ENCODE results near the gene ANKRD44.
A peak's percentile ranks its signal among the peaks of the same experiment; 100 is the strongest.

The ANKRD44 gene

GRCh38 chr2:197137826-197138477 is 172.6 kb downstream of the ANKRD44 start:
- no peak for DNase-seq (ENCODE audit: extremely low spot score)
- ChIA-PET POLR2A (no interaction called here), CTCF (interaction anchor here (0.8 to 1.8 kb wide), 10 partner anchors 7 to 56 kb away, joined by 3 to 13 read pairs (median 4); no protein-coding TSS in a partner anchor)
- TF ChIP-seq CTCF (IDR thresholded peaks at IDR 0.05; ENCODE audit: control extremely low read depth, extremely low read depth, low read depth, missing control alignments): no peak

DNA sequence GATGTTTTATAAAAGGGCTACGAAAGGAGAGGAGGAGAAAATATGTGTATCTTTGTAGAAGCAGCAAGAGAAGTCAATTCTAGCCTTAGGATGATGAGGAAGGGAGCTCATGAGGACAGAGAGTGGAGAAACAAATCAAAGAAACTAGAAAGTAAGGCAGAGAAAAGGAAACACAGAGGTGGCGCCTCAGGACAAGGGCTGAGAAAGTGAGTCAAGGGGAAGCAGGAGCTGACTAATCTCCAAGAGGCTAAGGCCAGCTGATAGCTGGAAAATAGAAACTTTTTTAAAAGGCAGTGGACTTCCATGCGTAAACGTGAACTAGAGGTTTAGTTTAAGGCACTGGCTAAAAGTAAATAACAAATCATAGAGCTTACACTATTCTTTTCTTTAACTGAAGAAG is 173.3 kb downstream of the ANKRD44 start:
- ChIA-PET CTCF (interaction anchor here (0.7 to 1.8 kb wide), 14 partner anchors 8 to 55 kb away, joined by 3 to 13 read pairs (median 3); no protein-coding TSS in a partner anchor), POLR2A (no interaction called here)
- TF ChIP-seq CTCF (IDR thresholded peaks at IDR 0.05; ENCODE audit: control extremely low read depth, extremely low read depth, low read depth, missing control alignments): no peak
- no peak for DNase-seq (ENCODE audit: extremely low spot score)

DNA sequence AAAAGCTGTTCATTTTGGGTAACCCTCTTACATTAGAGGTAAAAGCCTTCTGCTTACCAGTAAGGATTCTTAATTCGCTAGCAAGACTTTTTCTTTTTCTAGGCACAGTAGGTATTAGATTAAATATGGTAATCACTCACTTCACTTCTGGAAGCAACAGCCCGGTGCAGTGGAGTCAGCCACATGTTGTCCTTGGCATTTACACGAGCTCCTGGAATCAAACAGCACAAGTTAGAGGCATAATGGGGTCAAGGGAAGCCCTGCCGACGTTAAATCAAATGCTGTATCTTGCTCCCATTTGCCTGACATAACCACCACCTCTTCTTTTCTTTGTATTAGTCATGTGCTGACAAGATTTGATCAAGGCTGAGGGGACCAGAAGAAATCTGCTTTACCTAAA is 174.1 kb downstream of the ANKRD44 start:
- DNase-seq (ENCODE audit: extremely low spot score): no peak
- ChIA-PET CTCF (interaction anchor here (0.8 to 1.8 kb wide), 10 partner anchors 9 to 82 kb away, joined by 3 to 13 read pairs (median 4); no protein-coding TSS in a partner anchor), POLR2A (no interaction called here)
- TF ChIP-seq CTCF (IDR thresholded peaks at IDR 0.05; ENCODE audit: control extremely low read depth, extremely low read depth, low read depth, missing control alignments): no peak

GRCh38 chr2:197135806-197136205 is 174.8 kb downstream of the ANKRD44 start:
- no peak for TF ChIP-seq CTCF (IDR thresholded peaks at IDR 0.05; ENCODE audit: control extremely low read depth, extremely low read depth, low read depth, missing control alignments)
- ChIA-PET POLR2A (no interaction called here), CTCF (interaction anchor here (1.0 to 2.6 kb wide), 9 partner anchors 9 to 263 kb away, joined by 3 to 20 read pairs (median 4); no protein-coding TSS in a partner anchor)
- DNase-seq (ENCODE audit: extremely low spot score): no peak

GRCh38 chr2:197134206-197134605 is 176.4 kb downstream of the ANKRD44 start:
- POLR2A ChIA-PET: no interaction called here
- DNase-seq (ENCODE audit: extremely low spot score): no peak
- no peak for TF ChIP-seq CTCF (IDR thresholded peaks at IDR 0.05; ENCODE audit: control extremely low read depth, extremely low read depth, low read depth, missing control alignments)
- CTCF ChIA-PET: interaction anchor here (0.9 to 2.6 kb wide), 5 partner anchors 10 to 35 kb away, joined by 3 to 20 read pairs (median 12); no protein-coding TSS in a partner anchor

DNA sequence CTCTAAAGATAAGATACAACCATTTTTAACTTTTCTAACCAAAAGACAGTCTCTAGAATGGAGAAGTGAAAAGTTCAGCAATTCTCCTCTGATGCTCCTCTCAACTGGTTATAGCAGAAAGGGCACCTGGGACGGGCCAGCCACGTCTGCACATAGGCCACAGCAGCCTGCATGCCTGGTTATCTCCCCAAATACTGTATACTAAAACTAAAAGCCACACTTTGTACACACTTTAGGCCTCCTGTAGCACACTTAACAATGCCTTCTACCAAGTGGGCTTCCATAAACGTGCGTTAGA is 179.1 kb downstream of the ANKRD44 start:
- POLR2A ChIA-PET: interaction anchor here (0.6 to 0.7 kb wide), 3 partner anchors 18 to 321 kb away, joined by 3 to 4 read pairs (median 3); no protein-coding TSS in a partner anchor
- peak; percentile 67 for DNase-seq (ENCODE audit: extremely low spot score)
- TF ChIP-seq CTCF (IDR thresholded peaks at IDR 0.05; ENCODE audit: control extremely low read depth, extremely low read depth, low read depth, missing control alignments): no peak
- CTCF ChIA-PET: interaction anchor here (1.3 to 3.1 kb wide), 4 partner anchors 14 to 177 kb away, joined by 5 to 17 read pairs (median 6); no protein-coding TSS in a partner anchor
